Measurements from ENCODE around the gene HTR2A.

HTR2A gene

DNA sequence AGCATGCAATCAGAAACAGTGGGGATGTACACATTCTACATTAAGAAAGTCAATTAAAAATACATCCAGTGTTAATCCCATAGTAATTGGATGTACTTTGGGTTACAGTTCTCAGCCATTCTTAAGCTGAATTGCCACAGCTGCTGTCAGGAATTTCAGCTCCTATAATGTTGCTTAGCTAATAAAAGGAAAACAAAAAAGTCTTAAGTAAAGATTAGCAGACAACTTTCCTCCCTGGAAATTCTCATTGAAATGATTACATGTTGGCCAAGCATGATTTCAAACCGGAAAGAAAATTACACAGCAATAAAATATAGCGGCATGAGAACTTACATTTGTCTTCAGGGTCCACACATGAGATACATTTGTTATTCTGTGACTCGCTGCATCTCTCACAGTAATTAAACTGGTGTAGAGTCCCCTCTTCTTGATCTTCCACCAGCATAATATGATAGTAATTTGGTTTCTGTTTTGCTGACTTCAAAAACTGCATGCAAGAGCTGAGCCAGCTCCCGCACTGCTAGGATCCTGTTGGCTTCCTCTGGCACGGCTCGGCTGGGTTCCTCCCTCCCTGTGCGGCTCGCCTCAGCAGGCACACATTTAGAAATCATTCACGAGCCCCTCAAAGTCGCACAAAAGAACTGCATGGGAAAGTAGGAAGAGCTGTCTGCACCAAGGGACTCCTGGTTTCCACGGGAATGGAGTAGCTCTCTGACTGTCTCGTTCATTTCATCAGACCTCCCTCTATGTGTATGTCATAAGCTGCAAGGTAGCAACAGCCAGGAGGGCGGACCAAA, at the start of gene HTR2A:
HTR2A (minus strand) TSS at position 713 of the 797 bp plus-strand sequence. CDS start 1,147 bp downstream, outside the sequence.
- no peak for DNase-seq

GRCh38 chr13:46936525-46936924, 39.7 kb upstream of the HTR2A start:
- no peak for DNase-seq

- DNase-seq: no peak
Measured at GRCh38 chr13:46934749-46935148, 37.9 kb upstream of the HTR2A start.

- DNase-seq: no peak
Measured at GRCh38 chr13:46926916-46927590, 30.2 kb upstream of the HTR2A start.

- DNase-seq: no peak
Measured at GRCh38 chr13:46925486-46925885, 28.6 kb upstream of the HTR2A start.

- no peak for DNase-seq
Measured at GRCh38 chr13:46914341-46914740, 17.5 kb upstream of the HTR2A start.

DNA sequence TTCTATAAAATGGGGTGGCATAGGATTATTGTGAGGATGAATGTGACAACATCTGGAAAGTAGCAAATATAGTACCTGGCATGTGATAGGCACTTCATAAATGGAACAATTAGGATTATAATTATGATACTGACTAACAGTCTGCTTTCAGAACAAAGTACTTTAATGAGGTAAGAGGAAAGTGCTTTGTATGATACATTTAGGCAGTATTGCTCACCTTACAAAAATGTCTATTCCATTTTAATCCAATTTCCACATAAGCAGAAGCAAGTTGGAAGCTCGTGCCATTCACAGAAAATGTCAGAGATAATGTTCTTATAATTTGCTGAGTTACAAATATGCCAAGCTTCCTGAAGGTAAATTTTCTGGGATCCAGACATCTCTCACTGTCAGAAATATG, 16.9 kb upstream of the HTR2A start:
- no peak for DNase-seq

DNA sequence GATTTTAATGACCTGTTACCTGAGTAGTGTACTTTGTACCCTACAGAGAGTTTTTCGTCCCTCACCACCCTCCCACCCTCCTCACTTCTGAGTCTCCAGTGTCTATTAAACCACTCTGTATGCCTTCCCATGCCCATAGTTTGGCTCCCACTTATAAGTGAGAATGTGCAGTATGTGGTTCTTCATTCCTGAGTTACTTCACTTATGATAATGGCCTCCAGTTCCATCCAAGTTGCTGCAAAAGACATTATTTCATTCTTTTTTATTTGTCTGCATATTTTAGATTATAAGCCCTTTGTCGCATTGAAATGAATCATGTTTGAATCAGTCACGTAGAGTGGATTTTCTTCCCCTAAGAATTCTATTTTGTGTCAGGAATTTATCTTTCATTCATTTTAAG, 12.2 kb upstream of the HTR2A start:
- DNase-seq: no peak

- no peak for DNase-seq
Measured at GRCh38 chr13:46908501-46908900, 11.6 kb upstream of the HTR2A start.

DNA sequence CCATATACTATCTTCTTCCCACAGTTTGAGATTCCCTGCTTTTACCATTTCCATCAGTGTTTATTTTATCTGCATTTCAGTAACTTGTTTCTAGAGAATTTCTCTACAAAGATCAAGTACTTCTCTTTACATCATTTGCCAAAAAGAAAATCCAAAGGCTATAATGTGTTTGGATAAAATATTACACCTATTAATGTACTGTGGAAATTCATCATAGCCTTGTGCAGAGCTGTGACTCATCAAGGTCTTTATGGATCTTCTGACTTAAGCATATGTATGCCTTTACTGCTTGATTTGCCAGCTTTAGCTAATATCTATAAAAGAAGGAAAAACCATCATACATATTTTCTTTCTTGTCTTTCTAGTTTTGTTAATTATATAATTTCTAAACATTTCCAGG, 9.6 kb upstream of the HTR2A start:
- no peak for DNase-seq

DNA sequence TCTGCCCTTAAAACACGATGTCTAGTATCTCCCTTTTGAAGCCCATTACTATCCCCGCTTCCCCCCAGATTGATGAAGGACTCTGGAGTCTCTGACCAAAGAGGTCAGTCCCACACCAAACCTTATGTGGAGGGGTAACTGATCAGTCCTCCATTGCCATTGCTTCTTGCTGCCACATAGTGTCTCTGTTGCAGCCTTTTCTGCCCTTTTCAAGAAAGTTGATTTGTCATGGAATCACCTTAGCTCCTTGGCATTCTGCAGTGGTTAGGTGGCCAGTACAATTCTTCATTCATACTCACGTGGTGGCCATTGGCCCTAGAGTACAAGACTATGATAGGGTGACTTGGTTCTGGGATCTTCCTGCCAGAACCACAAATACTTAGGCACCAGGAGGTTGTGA, 8.4 kb upstream of the HTR2A start:
- DNase-seq: no peak

- no peak for DNase-seq
Measured at GRCh38 chr13:46903748-46904147, 6.9 kb upstream of the HTR2A start.

DNA sequence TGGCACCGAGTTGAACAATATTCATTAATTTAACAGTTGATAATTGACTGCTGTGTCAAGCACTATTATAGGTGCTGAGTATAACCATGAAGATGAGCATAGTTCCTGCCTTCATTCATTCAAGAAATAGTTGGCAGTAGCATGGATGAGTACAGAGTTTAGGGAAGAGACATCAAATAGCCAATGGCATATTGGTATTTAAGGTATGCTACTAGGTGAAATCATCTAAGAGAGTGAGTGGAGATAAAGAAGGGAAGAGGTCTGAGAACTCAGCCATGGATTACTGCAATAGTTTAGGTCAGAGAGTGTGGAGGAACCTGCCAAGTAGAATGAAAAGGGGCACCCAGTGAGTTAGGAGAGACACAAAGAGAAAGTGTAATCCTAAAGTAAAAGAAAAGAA, 4.9 kb upstream of the HTR2A start:
- no peak for DNase-seq

DNA sequence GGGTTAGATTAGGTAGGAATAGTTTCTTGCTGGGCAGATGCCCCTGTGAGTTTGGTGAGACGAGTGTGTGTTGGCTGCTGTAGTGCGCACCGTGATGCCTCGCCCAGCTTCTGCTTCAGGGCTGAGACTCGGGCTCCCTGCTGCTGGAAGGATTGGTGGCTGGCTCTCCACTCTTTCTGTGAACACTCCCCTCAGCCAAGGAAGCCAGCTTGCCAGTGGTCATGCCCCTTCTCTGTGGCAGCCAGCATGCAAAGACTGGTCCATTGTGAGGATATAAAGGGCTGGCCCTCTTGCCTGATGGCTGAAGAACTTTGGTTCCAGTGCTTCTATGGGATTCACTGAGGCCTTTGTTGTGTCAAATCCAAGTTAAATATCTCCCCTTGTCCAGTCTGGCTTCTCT, 2.9 kb upstream of the HTR2A start:
- no peak for DNase-seq

DNA sequence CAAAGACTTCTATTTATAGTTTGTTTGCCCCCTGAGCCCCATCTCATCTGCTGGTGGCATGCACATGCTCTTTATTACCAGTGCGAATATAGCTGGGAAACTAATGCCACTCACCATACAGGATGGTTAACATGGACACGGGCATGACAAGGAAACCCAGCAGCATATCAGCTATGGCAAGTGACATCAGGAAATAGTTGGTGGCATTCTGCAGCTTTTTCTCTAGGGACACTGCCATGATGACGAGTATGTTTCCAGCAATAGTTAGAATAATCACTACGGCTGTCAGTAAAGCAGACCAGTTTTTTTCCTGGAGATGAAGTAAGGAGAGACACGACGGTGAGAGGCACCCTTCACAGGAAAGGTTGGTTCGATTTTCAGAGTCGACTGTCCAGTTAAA, 1.5 kb downstream of the HTR2A start:
- DNase-seq: no peak

DNA sequence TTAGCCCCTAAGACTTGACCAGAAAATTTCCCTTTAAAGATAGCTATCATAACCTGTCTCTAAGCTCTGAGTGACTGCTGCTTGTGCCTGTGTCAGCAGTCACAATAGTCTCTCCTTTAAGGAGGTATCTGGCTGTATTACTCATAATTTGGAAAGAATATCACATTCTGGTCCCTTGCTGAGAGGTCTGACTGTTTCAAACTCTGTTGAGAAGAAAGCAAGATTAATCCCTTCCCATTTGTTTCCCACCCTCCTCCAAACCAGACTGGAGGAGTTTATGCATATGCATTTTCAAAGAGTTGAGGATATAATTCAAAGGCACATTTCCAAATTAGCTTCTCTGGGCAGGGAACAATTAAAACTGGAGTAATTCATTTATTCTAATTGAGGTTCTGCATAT, 2.3 kb downstream of the HTR2A start:
- DNase-seq: no peak

DNA sequence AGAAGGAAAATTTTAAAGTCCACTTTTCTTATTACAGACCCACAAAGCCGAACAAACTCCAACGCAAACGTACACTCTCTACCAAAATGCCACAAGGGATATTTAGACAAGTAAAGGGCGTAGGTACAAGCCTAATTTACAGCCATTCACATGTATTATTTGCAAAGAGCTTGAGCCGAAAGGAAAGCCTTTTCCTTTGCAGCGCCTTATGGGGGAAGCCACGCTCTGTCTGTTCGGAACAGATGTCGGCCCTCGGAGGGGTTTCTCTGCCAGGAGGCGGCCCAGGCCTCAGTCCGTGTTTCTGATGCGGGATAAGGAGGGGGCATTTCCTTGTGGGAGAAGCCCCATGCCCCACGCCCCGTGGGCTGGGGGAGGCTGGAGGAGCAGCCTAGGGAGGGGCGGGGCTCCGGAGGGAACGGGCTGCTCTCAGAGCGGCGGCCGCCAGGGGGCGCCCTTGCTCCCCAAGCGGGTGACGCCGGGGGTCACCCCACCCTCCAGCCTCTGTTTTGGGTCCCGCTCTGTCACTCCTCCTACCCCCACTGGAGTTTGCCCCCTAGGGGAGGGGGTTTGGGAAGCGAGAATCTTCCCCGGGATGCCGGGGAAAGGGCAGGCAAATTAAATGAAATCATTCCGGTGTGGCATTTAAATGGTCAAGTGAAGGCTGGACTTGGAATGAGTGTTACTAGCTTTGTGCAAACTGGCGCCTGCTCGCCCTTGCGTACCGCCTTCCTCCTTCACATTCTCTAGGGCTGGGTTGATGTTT, 2.9 kb downstream of the HTR2A start:
- DNase-seq: peak; percentile 86

GRCh38 chr13:46893221-46893740, 3.6 kb downstream of the HTR2A start:
- DNase-seq: no peak

- no peak for DNase-seq
Measured at GRCh38 chr13:46885018-46885417, 11.8 kb downstream of the HTR2A start.

DNA sequence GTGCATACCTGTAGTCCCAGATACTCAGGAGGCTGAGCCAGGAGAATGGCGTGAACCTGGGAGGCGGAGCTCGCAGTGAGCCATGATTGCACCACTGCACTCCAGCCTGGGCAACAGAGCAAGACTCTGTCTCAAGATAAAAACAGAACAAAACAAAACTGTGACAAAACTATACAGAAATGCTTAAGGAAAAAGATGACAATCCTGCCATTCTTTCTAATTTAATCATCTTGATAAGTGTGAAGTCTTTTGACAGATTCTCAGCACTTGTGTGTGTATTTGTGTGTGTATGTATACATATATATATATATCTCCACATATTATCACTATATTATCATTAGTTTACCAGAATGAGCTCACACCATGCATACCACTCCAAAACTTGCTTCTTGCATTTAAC, 12.3 kb downstream of the HTR2A start:
- no peak for DNase-seq

DNA sequence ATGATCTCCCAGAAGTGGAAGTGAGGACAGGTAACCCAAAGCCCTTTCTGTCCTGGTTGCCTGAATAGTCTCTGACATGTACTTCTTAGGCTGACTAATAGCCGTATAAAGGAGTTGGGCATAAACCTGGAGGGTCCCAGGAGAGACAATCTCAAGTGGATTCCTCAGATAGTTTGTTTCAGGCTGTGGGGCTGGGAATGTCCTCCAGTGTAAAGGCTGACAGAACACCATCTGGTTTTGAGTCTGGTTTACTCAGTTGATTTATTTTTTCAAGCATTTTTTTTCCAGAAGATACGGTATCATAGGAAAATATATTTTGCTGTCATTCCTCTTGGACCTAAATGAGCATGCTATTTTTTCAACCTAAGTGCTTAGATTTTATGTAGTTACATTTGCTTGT, 15.2 kb downstream of the HTR2A start:
- DNase-seq: no peak

- DNase-seq: no peak
Measured at GRCh38 chr13:46874006-46874405, 22.8 kb downstream of the HTR2A start.

GRCh38 chr13:46871557-46871956, 25.3 kb downstream of the HTR2A start:
- DNase-seq: no peak

- DNase-seq: no peak
Measured at GRCh38 chr13:46868091-46868490, 28.8 kb downstream of the HTR2A start.

All from activated effector memory CD4-positive, alpha-beta T cell treated with anti-CD3 and anti-CD28 coated beads, Interleukin-2, amount 50 U/mL, for 16 hours (primary cell).